Activated CD4-positive, alpha-beta T cell treated with anti-CD3 and anti-CD28 coated beads for 1 hour (primary cell): ENCODE measurements around the gene E2F8.

Source experiments
- DNase-seq: peaks from one replicate; pipeline ENCODE4 v3.0.0-alpha.2; 2020

The E2F8 gene

GRCh38 chr11:19181531-19182261, 59.0 kb downstream of the E2F8 start:
- no peak for DNase-seq

GRCh38 chr11:19176629-19177186, 64.0 kb downstream of the E2F8 start:
- DNase-seq, result no peak
